HepG2 (cell line): ENCODE data around the gene RITA1. TPM values are rescaled to one million over a fixed set of nuclear protein-coding genes. Genes with fewer than 3 reads are reported as not detected.

ENCODE experiments used
- ATAC-seq: fragments of 200-7000 bp; cut with Tn5 transposase; 3 replicates; pipeline ENCODE4 v1.9.1; 2020; ENCODE audit warnings: mild to moderate bottlenecking, moderate library complexity
- BruUV-seq: library from RNA; stranded (reverse); fragments of 400-500 nt; replicated peaks from 2 replicates; lab custom pipeline; 2021; lab: Mats Ljungman, UMichigan
- CTCF ChIA-PET: fragments of 300-600 bp; formaldehyde crosslinking; extraction: SDS; loops from one replicate; lab custom pipeline; 2021; ENCODE audit warnings: low total read pairs, inconsistent platforms, low intra/inter-chr PET ratio; lab: Yijun Ruan, JAX
- POLR2A ChIA-PET: fragments of 350-600 bp; sonication (Branson Sonifier 250); formaldehyde crosslinking; loops from one replicate; lab custom pipeline; 2020; ENCODE audit warnings: antibody characterized with exemption, inconsistent platforms; lab: Yijun Ruan, JAX
- DNase-seq: peaks from one replicate; pipeline ENCODE4 v3.0.0-alpha.2; 2015; ENCODE audit warnings: low spot score
- FAIRE-seq: peaks from 3 replicates; lab custom pipeline; 2011; peaks lifted over from hg19 to GRCh38; lab: Jason Lieb, UNC
- H2AFZ ChIP-seq: one replicate; pipeline ENCODE4 v1.6.1; 2011; ENCODE audit warnings: low read length, inconsistent platforms
- H3K27ac ChIP-seq: fragments of 300-600 bp; 3 replicates; pipeline ENCODE4 v1.8.0; 2011; ENCODE audit warnings: mixed run types, mild to moderate bottlenecking, mixed read lengths, low read length, inconsistent platforms; ENCODE audit not compliant: insufficient read depth; ENCODE audit errors: extremely low read length
- H3K27me3 ChIP-seq, 2 experiments: fragments of 200-600 bp in 1 of 2; 2 replicates in 1 of 2; 3 replicates in 1 of 2; pipeline versions ENCODE4 v1.6.0 to v1.8.0; 2011; ENCODE audit warnings: low read length in 2 of 2, mild to moderate bottlenecking in 2 of 2, moderate library complexity in 2 of 2, inconsistent platforms in 1 of 2; ENCODE audit not compliant: insufficient read depth in 2 of 2, control insufficient read depth in 1 of 2
- H3K36me3 ChIP-seq, 2 experiments: fragments of 200-600 bp in 1 of 2; replicated peaks in 1 of 2; 2 replicates in 1 of 2; 3 replicates in 1 of 2; pipeline versions ENCODE4 v1.5.1 to v1.8.0; 2011; ENCODE audit warnings: low read length in 2 of 2, inconsistent platforms in 1 of 2; ENCODE audit not compliant: insufficient read depth in 2 of 2, control insufficient read depth in 1 of 2
- H3K4me1 ChIP-seq: 2 replicates; pipeline ENCODE4 v1.5.1; 2012; ENCODE audit warnings: low read length, inconsistent platforms; ENCODE audit not compliant: insufficient read depth
- H3K4me2 ChIP-seq: 2 replicates; pipeline ENCODE4 v1.6.0; 2011; ENCODE audit warnings: low read depth, low read length, inconsistent platforms
- H3K4me3 ChIP-seq, 3 experiments: fragments of 200-600 bp in 1 of 3; sonication (generic), shearing (Covaris generic) in 1 of 3; replicated peaks in 1 of 3; 2 replicates each; pipeline ENCODE4 v1.5.1; 2011 to 2016; ENCODE audit warnings: low read length in 3 of 3, inconsistent platforms in 2 of 3, low read depth in 2 of 3, mild to moderate bottlenecking in 2 of 3, control low read depth in 1 of 3, mixed read lengths in 1 of 3; ENCODE audit not compliant: insufficient read depth in 1 of 3
- H3K79me2 ChIP-seq: one replicate; pipeline ENCODE4 v1.6.1; 2011; ENCODE audit warnings: low read length, inconsistent platforms; ENCODE audit not compliant: insufficient read depth
- H3K9ac ChIP-seq: 2 replicates; pipeline ENCODE4 v1.6.0; 2011; ENCODE audit warnings: mild to moderate bottlenecking, low read depth, low read length, inconsistent platforms; ENCODE audit not compliant: insufficient read depth
- H3K9me3 ChIP-seq: 2 replicates; pipeline ENCODE4 v1.5.1; 2012; ENCODE audit warnings: mild to moderate bottlenecking, low read length
- H4K20me1 ChIP-seq: 2 replicates; pipeline ENCODE4 v1.6.0; 2011; ENCODE audit warnings: inconsistent platforms, mild to moderate bottlenecking, low read length, moderate library complexity; ENCODE audit not compliant: insufficient read depth
- AGO2 ChIP-seq: fragments of 200-400 bp; formaldehyde crosslinking; optimal IDR thresholded peaks from 2 replicates; pipeline ENCODE3; 2017; ENCODE audit warnings: mild to moderate bottlenecking, low read depth, low read length, moderate library complexity
- DBP ChIP-seq: sonication (generic); formaldehyde crosslinking; IDR thresholded peaks from 2 replicates; pipeline ENCODE4 v1.4.0; 2020; ENCODE audit warnings: missing genetic modification reagents; ENCODE audit errors: not compliant biosample characterization
- GZF1 ChIP-seq: sonication (generic); formaldehyde crosslinking; IDR thresholded peaks from 2 replicates; pipeline ENCODE4 v1.5.1; 2020; ENCODE audit warnings: mild to moderate bottlenecking, missing genetic modification reagents
- RBFOX2 ChIP-seq: fragments of 200-400 bp; formaldehyde crosslinking; IDR thresholded peaks from 2 replicates; pipeline ENCODE4 v1.6.1; 2017; ENCODE audit warnings: low read depth, mild to moderate bottlenecking, low read length
- RBM39 ChIP-seq: fragments of 200-400 bp; formaldehyde crosslinking; IDR thresholded peaks from one replicate; pipeline ENCODE4 v1.6.1; 2018; ENCODE audit warnings: antibody characterized with exemption, mild to moderate bottlenecking, low read depth, low read length; ENCODE audit not compliant: poor library complexity, severe bottlenecking
- RFXAP ChIP-seq: sonication (generic); formaldehyde crosslinking; IDR thresholded peaks from 2 replicates; pipeline ENCODE4 v1.4.0; 2020; ENCODE audit warnings: missing genetic modification reagents, borderline replicate concordance
- SIN3B ChIP-seq: fragments of 150-350 bp; IDR thresholded peaks from 2 replicates; pipeline ENCODE4 v1.6.1; 2014; ENCODE audit warnings: low read length
- TFAP4 ChIP-seq: sonication (generic); IDR thresholded peaks from 2 replicates; pipeline ENCODE4 v1.6.1; 2016; ENCODE audit warnings: low read depth, borderline replicate concordance
- TFDP2 ChIP-seq: sonication (generic); formaldehyde crosslinking; IDR thresholded peaks from 2 replicates; pipeline ENCODE4 v1.4.0; 2020; ENCODE audit warnings: missing genetic modification reagents
- ZKSCAN8 ChIP-seq: IDR thresholded peaks from 2 replicates; pipeline ENCODE4 v1.6.1; 2016; ENCODE audit warnings: borderline replicate concordance, missing genetic modification reagents, missing compliant biosample characterization
- ZNF3 ChIP-seq: IDR thresholded peaks from 2 replicates; pipeline ENCODE4 v1.7.0; 2017; ENCODE audit warnings: inconsistent platforms
- ZSCAN25 ChIP-seq: sonication (generic); formaldehyde crosslinking; IDR thresholded peaks from 2 replicates; pipeline ENCODE4 v1.8.0; 2022; ENCODE audit warnings: mild to moderate bottlenecking, missing genetic modification reagents
- WGBS: methylation state at CpG from one replicate; pipeline ENCODE4 v1.1.6; 2017; ENCODE audit warnings: low lambda C conversion rate; 5-methylcytosine and 5-hydroxymethylcytosine counted together
- in situ Hi-C: cut with HindIII; loops from 2 replicates; pipeline ENCODE4 v1.10.0; 2017; ENCODE audit warnings: low pct_unique_long_range_greater_than_20kb; ENCODE audit not compliant: extremely low pct_ligation_motif_present
- intact Hi-C: fragments of 100-400 bp; cut with micrococcal nuclease; formaldehyde crosslinking; loops from one replicate; pipeline ENCODE4 v1.10.0; 2022; ENCODE audit not compliant: unreplicated experiment
- polyA plus RNA-seq, 8 experiments: library from polyadenylated mRNA; depleted of rRNA in 3 of 8; stranded (reverse) in 7 of 8; unstranded in 1 of 8; fragments of >200 nt; fragmentation: Illumina TruSeq in 4 of 8; extraction: Trizol in 4 of 8; gene quantifications; 2 replicates each; pipeline versions ENCODE4 v1.2.1 to v1.2.3, GENCODE V29; 2011 to 2016; ENCODE audit warnings: low read depth in 4 of 8, missing spikeins in 1 of 8, mixed read lengths in 1 of 8; ENCODE audit not compliant: insufficient read depth in 1 of 8
- total RNA-seq, 5 experiments: library from RNA; depleted of rRNA; stranded (reverse); fragments of >200 nt; fragmentation: Illumina TruSeq; extraction: Trizol; gene quantifications; 2 replicates each; pipeline ENCODE4 v1.2.3, GENCODE V29; 2016; ENCODE audit warnings: low read depth in 1 of 5

The RITA1 gene
- total and polyA plus RNA-seq, 2 of the 13 experiments (the other 11 are each of a cell fraction or from before 2014, with no cell fraction given) = 12.4 to 28.9 TPM

- Histone ChIP-seq H2AFZ (no peak overlapping the region), H4K20me1 (peaks cover 4% of the 10 kb centered on the region; the same call in 1 of the 2 replicates), H3K36me3 (peaks cover 41 to 74% of the 10 kb centered on the region in 2 experiments), H3K9me3 (no peaks in the 10 kb centered on the region), H3K9ac (no peak overlapping the region), H3K79me2 (no peaks in the 10 kb centered on the region), H3K4me1 (no peaks in the 10 kb centered on the region), H3K27me3 (no peaks in the 10 kb centered on the region), H3K4me2 (no peak overlapping the region), H3K27ac (no peak overlapping the region), H3K4me3 (no peak overlapping the region)
- in situ Hi-C loops (no loop called here), intact Hi-C loops (no loop called here)
- BruUV-seq = no TSS peak
- POLR2A ChIA-PET = interaction anchor here (1.3 kb wide), 1 partner anchor 22 kb away, joined by 5 read pairs; the partner anchor contains the start of genes DDX54 and RITA1
- no peak for DNase-seq
- no peak for FAIRE-seq
- 83% methylated on average over 13 of the region's 25 CpGs for WGBS
- TF ChIP-seq TFDP2 = no peak
- no peak for TF ChIP-seq ZNF3 (CRISPR knock-in tag)
- TF ChIP-seq DBP = no peak
- no peak for TF ChIP-seq RBM39
- TF ChIP-seq GZF1 = no peak
- 0 out of 2 replicates have a peak, but pooled peaks have one; percentile 20 for TF ChIP-seq ZSCAN25 (CRISPR knock-in tag)
- no peak for TF ChIP-seq SIN3B
- peak; percentile 79 for TF ChIP-seq ZKSCAN8
- TF ChIP-seq RFXAP (CRISPR knock-in tag) = no peak
- TF ChIP-seq RBFOX2 = 0 out of 2 replicates have a peak, but pooled peaks have one; percentile 37
- peak; percentile 45; the same call in 1 of the 2 replicates for TF ChIP-seq TFAP4
- peak; percentile 9 for TF ChIP-seq AGO2
- peak; percentile 16; the same call in 1 of the 3 replicates for ATAC-seq
- CTCF ChIA-PET = no interaction called here
Measured at GRCh38 chr12:113162102-113163029, 23.2 kb upstream of the RITA1 start.
